Neural cell (in vitro differentiated cells): ENCODE results near the gene ADAM10.

Source experiments
- EP300 ChIP-seq: fragments of 450-650 bp; conservative IDR thresholded peaks from 2 replicates; pipeline ENCODE4 v1.6.1; 2014; ENCODE audit warnings: antibody characterized with exemption, mild to moderate bottlenecking, moderate library complexity; ENCODE audit not compliant: poor library complexity, severe bottlenecking
- EZH2 ChIP-seq: fragments of 200-600, 300-800 bp; shearing (Covaris generic), sonication (generic); IDR thresholded peaks from 2 replicates; pipeline ENCODE4 v1.6.1; 2014; ENCODE audit warnings: antibody characterized with exemption, low read length, borderline replicate concordance, mild to moderate bottlenecking; ENCODE audit not compliant: insufficient read depth, poor library complexity, severe bottlenecking
- RAD21 ChIP-seq: fragments of 450-650 bp; conservative IDR thresholded peaks from 2 replicates; pipeline ENCODE4 v1.6.1; 2014; ENCODE audit warnings: antibody characterized with exemption, mild to moderate bottlenecking, moderate library complexity
- TF ChIP-seq, protein P1 (sequence below): fragments of 450-650 bp; IDR thresholded peaks from 2 replicates; pipeline ENCODE4 v1.5.1; 2014; ENCODE audit warnings: antibody characterized with exemption, mild to moderate bottlenecking, moderate library complexity; ENCODE audit not compliant: poor library complexity, severe bottlenecking

GRCh38 chr15:58564981-58565380 lies 184.5 kb downstream of the ADAM10 start:
- no peak for TF ChIP-seq RAD21
- TF ChIP-seq, protein P1, sequence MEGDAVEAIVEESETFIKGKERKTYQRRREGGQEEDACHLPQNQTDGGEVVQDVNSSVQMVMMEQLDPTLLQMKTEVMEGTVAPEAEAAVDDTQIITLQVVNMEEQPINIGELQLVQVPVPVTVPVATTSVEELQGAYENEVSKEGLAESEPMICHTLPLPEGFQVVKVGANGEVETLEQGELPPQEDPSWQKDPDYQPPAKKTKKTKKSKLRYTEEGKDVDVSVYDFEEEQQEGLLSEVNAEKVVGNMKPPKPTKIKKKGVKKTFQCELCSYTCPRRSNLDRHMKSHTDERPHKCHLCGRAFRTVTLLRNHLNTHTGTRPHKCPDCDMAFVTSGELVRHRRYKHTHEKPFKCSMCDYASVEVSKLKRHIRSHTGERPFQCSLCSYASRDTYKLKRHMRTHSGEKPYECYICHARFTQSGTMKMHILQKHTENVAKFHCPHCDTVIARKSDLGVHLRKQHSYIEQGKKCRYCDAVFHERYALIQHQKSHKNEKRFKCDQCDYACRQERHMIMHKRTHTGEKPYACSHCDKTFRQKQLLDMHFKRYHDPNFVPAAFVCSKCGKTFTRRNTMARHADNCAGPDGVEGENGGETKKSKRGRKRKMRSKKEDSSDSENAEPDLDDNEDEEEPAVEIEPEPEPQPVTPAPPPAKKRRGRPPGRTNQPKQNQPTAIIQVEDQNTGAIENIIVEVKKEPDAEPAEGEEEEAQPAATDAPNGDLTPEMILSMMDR = no peak
- no peak for TF ChIP-seq EP300
- no peak for TF ChIP-seq EZH2
